ENCODE results near the gene HSF4. TPM values are rescaled to one million over a fixed set of nuclear protein-coding genes. Genes with fewer than 3 reads are reported as not detected.

HSF4 gene
- total and polyA plus RNA-seq, 2 donors (not counting 3 experiments of a cell fraction or from before 2014, with no cell fraction given): 4.8 to 5.5 TPM

GRCh38 chr16:67156143-67156844 lies 8.3 kb upstream of the HSF4 start:
- no peaks in the 10 kb centered on the region for H3K9me3 ChIP-seq (replicated peaks; ENCODE audit: control insufficient read depth, insufficient read depth, low read length)
- peaks cover 4% of the 10 kb centered on the region for H3K4me1 ChIP-seq (ENCODE audit: control insufficient read depth, extremely low read depth, insufficient read depth, low read length)
- no peak overlapping the region for H3K4me3 ChIP-seq (replicated peaks in 1 of 3; ENCODE audit: insufficient read depth in 1 of 3, low read depth in 1 of 3, low read length in 3 of 3)
- no peaks in the 10 kb centered on the region for H3K36me3 ChIP-seq (ENCODE audit: control insufficient read depth in 2 of 2, extremely low read depth in 1 of 2, insufficient read depth in 2 of 2, low read length in 2 of 2)
- H4K20me1 ChIP-seq (replicated peaks; ENCODE audit: control insufficient read depth, extremely low read depth, insufficient read depth, low read length): no peaks in the 10 kb centered on the region
- H3K79me2 ChIP-seq (ENCODE audit: control insufficient read depth, insufficient read depth, low read length): no peaks in the 10 kb centered on the region
- no peak overlapping the region for H3K27ac ChIP-seq (ENCODE audit: insufficient read depth, low read depth, low read length)
- intact Hi-C loops (cut with micrococcal nuclease): no loop called here
- no peak for DNase-seq (ENCODE audit: low read depth, low spot score)
- dilution Hi-C loops (cut with MboI; ENCODE audit: extremely low pct_ligation_motif_present, low sequenced_read_pairs): no loop called here
- FAIRE-seq: no peak
- BruUV-seq (replicated peaks): no TSS peak
- H3K9ac ChIP-seq (replicated peaks; ENCODE audit: extremely low read depth, insufficient read depth, low read length): no peak overlapping the region
- POLR2A ChIA-PET: no interaction called here
- TF ChIP-seq JUN (IDR thresholded peaks at IDR 0.05; ENCODE audit: borderline replicate concordance, insufficient read depth, insufficient read length, low read depth) (no peak), POLR2A (IDR thresholded peaks at IDR 0.05; ENCODE audit: low read depth, low read length) (no peak), MAX (IDR thresholded peaks at IDR 0.05; ENCODE audit: insufficient read depth, insufficient read length) (no peak), GATA2 (IDR thresholded peaks at IDR 0.05; ENCODE audit: insufficient read depth, insufficient read length, low read depth, low read length) (no peak), CTCF (IDR thresholded peaks at IDR 0.05; ENCODE audit: extremely low read depth in 1 of 2, insufficient read depth in 1 of 2, low read depth in 1 of 2, low read length in 2 of 2) (no peak), EZH2 (IDR thresholded peaks at IDR 0.05; ENCODE audit: borderline replicate concordance, low read depth, low read length, severe bottlenecking) (no peak), POLR2AphosphoS5 (IDR thresholded peaks at IDR 0.05; ENCODE audit: insufficient read depth, low read depth, low read length) (no peak), MYC (IDR thresholded peaks at IDR 0.05; ENCODE audit: low read depth, low read length) (no peak), FOS (IDR thresholded peaks at IDR 0.05; ENCODE audit: borderline replicate concordance, insufficient read depth, low read length) (no peak)
- no peak overlapping the region for H3K4me2 ChIP-seq (ENCODE audit: insufficient read depth, low read length)
- peaks cover 2% of the 10 kb centered on the region in 2 experiments for H3K27me3 ChIP-seq (ENCODE audit: control insufficient read depth in 2 of 2, insufficient read depth in 2 of 2, low read length in 2 of 2)
- CTCF ChIA-PET: interaction anchor here (1.3 to 8.2 kb wide), 15 partner anchors 18 to 203 kb away, joined by 5 to 302 read pairs (median 20); no protein-coding TSS in a partner anchor
- H2AFZ ChIP-seq (ENCODE audit: low read depth, low read length): no peak overlapping the region
- no peaks in the 10 kb centered on the region for H3K9me1 ChIP-seq (replicated peaks; ENCODE audit: control insufficient read depth, extremely low read depth, insufficient read depth, low read length)

Measured in endothelial cell of umbilical vein (primary cell).